ENCODE measurements around the gene ACAP1.
"Not testable (repeated sequence)": the region's sequence is repeated elsewhere in the genome, so short reads cannot be mapped to it uniquely, and the experiment has no call there.

ACAP1 gene

DNA sequence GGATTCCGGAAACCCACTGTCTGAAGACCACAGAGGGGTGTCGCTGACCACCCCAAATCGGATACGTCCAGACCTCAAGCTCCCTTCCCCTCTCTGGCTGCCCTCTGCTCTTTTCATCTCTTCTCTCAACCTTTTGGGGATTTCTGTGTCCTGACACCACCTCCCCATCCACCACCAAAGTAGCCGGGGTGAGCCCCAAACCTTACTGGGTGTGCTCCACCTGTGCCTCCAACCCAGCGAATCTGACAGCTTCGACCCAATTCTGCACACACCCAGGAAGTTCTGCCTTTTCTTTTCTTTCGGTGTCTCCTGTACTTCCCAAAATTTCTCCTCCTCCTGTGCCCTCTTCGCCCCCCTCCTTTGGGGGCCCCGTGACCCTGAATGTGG, 16.2 kb downstream of the ACAP1 start:
- DNase-seq (ENCODE audit: extremely low read depth in 1 of 2, low read depth in 1 of 2): no peak

DNA sequence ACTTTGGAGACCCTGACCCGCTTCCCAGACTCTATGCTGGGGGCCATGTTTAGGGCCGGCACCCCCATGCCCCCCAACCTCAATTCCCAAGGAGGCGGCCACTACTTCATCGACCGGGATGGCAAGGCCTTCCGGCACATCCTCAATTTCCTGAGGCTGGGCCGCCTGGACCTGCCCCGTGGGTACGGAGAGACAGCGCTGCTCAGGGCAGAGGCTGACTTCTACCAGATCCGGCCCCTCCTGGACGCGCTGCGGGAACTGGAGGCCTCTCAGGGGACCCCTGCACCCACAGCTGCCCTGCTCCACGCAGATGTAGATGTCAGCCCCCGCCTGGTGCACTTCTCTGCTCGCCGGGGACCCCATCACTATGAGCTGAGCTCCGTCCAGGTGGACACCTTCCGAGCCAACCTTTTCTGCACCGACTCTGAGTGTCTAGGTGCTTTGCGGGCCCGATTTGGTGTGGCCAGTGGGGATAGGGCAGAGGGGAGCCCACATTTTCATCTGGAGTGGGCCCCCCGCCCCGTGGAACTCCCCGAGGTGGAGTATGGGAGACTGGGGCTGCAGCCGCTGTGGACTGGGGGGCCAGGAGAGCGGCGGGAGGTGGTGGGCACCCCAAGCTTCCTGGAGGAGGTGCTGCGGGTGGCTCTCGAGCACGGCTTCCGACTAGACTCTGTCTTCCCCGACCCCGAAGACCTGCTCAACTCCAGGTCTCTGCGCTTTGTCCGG, 16.7 kb downstream of the ACAP1 start:
- no peak for DNase-seq (ENCODE audit: extremely low read depth in 1 of 2, low read depth in 1 of 2)

DNA sequence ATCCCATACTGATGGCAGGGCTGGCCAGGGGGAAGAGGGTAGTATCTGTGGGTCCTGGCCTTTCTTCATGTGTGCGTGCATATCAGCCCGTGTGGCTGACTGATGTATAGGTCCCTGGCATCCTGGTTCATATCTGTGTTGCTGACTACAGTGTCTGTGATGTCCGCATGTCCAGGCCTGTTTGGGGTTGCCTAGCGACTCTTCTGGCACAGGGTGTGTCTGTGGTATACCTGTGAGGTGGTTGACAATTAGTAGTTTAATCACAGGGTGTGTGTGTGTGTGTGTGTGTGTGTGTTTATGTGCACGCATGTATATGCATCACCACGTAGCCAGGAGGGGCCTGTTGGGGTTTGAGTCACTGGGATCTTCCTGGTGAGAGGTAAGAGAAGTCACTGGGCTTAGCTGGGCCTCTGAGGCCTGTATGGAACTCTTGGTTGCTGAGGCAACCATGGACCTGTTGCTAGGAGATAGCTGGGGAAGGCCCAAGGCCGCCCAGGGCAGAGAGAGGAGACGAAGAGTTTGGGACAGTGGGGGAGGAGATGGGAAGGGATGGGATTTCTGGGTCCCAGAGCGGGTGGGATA, 18.0 kb downstream of the ACAP1 start:
- DNase-seq (ENCODE audit: extremely low read depth in 1 of 2, low read depth in 1 of 2): peak in 1 of 2 donors; percentile 20

DNA sequence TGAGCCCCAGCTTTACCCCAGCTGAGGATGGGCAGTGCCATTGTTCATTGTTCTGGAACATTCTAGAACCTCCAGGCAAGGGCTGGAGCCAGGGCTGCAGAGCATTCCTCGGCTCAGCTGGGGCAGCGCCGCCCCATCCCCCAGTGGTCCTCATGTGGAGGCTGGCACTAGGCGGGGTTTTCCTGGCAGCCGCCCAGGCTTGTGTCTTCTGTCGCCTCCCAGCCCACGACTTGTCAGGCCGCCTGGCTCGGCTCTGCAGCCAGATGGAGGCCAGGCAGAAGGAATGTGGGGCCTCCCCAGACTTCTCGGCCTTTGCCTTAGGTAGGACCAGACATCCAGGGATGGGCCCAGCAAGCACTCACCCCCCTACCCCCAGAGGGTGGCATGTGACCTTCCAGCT, 18.7 kb downstream of the ACAP1 start, which contains the start of gene TMEM95:
TMEM95 (plus strand) TSS at position 104 of the 400 bp plus-strand sequence; CDS start at position 153, 49 bp downstream.
- no peak for DNase-seq (ENCODE audit: extremely low read depth in 1 of 2, low read depth in 1 of 2)

DNA sequence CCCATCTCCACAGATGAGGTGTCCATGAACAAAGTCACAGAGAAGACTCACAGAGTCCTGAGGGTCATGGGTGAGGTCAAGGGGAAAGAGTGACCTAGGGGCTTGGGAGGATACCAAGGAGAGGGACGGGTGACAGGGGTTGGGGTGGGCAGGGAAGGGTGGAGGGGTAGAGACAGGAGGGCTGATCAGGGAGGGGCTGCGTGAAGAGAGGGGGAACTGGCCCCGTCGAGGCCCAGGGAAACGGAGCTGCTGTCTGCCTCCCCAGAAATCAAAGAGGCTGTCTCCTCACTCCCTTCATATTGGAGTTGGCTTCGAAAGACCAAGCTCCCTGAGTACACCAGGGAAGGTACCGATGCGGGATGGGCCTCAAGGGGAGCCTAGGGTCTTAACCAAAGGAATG, 19.2 kb downstream of the ACAP1 start:
- DNase-seq (ENCODE audit: extremely low read depth in 1 of 2, low read depth in 1 of 2): no peak

DNA sequence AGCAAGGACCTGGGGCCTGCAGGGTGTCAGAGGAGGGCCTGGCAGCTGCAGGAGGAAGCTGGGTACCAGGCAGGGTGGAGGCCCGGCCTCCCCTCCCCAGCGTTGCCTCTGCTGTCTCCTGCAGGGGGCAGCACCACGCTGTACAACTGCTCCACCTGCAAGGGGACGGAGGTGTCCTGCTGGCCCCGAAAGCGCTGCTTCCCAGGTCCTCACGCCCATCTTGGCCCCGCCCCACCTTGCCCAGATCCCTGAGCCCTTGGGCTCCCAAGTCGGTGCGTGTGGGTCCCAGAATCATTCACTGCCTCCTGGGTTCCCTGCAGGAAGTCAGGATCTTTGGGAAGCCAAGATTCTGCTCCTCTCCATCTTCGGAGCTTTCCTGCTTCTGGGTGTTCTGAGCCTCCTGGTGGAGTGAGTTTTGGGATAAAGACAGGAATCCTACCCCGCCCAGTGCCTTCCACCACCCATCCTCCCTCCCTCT, 19.8 kb downstream of the ACAP1 start:
- peak; percentile 72 to 75 for DNase-seq (ENCODE audit: extremely low read depth in 1 of 2, low read depth in 1 of 2)

DNA sequence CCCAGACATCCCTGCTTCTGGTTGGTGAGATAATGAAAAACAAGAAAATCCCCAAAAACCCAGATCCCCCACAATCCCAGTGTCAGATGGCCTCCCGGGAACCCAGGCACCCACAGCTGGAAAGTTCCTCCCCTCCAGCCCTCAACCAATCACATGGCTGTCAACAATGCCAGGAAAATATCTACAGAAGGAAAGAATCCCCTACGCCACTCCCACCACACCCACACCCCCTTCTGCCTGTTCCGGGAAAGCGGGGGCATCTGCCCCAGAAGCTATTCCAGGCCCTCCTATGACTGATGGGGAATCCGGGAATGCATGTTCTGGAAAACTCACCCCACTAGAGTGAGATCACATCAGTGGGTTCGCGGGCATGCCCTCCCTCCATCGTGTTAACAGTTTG, 20.4 kb downstream of the ACAP1 start:
- no peak for DNase-seq (ENCODE audit: extremely low read depth in 1 of 2, low read depth in 1 of 2)

DNA sequence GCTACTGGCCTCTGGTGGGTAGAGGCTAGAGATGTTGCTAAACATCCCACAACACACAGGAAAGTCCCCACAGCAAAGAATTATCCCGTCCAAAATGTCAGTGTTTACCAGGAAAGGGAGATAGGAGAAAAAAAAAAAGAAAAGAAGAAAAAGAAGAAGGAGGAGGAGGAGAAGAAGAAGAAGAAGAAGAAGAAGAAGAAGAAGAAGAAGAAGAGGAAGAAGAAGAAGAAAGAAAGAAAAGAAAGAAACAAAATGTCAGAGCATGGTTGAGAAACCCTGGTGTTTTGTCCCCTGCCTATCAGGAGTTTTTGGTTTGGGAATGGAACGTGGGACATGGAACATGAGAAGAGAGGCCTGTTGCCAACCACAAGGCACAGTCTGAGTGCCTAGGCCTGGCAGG, 21.1 kb downstream of the ACAP1 start:
- no peak for DNase-seq (ENCODE audit: extremely low read depth in 1 of 2, low read depth in 1 of 2)

DNA sequence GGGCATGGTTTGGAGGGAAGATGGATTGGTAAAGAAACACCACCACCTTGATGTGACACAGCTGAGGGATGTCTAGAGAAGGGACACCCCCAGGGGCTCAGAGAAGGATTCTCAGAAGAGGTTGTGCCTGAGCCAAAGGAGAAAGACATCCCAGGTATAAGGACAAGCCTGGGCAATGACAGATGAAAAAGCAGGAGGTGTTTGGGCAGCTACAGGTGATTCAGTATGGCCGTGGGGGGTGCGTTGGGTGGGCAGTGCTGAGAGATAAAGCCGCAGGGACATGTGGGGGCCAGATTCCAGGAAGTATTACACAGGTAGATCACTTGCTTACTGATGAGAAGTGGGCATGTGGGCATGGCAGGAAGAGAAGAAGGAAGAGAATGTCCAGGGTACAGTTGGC, 25.6 kb downstream of the ACAP1 start:
- DNase-seq (ENCODE audit: extremely low read depth in 1 of 2, low read depth in 1 of 2): no peak

DNA sequence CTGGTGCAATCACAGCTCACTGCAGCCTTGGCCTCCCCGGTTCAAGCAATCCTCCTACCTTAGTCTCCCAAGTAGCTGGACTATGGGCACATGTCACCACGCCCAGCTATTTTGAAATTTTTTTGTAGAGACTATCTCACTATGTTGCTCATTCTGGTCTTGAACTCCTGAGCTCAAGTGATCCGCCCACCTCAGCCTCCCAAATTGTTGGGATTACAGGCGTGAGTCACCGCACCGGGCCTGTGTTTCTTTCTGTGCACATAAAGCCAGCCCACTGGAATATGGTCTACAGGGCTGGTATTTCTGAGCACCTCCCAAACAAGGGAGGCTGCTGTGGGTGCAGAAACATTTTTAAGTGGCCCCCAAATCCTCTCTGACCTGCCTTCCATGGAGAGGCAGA, 27.0 kb downstream of the ACAP1 start:
- DNase-seq (ENCODE audit: extremely low read depth in 1 of 2, low read depth in 1 of 2): no peak

DNA sequence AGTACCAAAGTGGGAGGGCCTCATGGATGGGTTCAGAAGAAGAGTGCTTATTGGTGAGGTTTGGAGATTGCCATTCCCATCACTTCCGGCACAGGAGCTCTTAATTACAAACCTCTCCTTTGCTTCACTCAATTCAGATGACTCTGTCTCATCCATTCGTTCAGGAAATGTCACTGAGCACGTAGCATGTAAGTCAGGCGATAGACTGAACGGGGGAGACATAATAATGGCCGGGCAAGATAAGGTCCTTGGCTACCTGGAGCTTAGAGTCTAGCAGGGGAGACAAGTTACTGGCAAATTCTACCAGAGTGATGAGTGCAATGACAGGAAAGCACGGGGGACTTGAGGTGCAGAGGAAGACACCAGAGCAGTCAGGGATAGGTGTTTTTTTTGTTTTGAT, 29.6 kb downstream of the ACAP1 start:
- DNase-seq (ENCODE audit: extremely low read depth in 1 of 2, low read depth in 1 of 2): not testable (repeated sequence)

DNA sequence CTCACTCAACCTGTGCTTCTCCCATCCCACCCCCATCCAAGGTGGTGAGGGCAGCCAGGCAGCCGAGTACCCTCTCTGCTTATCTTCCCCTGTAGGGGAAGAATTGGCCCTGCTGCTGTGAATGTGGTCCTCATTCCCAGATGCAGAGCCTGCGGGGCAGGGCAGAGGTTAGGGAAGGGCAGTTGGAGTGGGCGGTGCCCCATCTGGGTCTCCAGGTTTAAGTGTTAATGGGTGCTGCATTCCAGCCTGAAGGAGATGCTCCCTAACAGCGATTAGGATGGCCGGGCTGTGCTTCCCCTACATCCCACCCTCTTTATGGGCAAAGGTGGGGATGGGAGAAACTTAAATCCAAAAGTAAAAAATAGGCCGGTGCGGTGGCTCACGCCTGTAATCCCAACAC, 30.8 kb downstream of the ACAP1 start:
- no peak for DNase-seq (ENCODE audit: extremely low read depth in 1 of 2, low read depth in 1 of 2)

DNA sequence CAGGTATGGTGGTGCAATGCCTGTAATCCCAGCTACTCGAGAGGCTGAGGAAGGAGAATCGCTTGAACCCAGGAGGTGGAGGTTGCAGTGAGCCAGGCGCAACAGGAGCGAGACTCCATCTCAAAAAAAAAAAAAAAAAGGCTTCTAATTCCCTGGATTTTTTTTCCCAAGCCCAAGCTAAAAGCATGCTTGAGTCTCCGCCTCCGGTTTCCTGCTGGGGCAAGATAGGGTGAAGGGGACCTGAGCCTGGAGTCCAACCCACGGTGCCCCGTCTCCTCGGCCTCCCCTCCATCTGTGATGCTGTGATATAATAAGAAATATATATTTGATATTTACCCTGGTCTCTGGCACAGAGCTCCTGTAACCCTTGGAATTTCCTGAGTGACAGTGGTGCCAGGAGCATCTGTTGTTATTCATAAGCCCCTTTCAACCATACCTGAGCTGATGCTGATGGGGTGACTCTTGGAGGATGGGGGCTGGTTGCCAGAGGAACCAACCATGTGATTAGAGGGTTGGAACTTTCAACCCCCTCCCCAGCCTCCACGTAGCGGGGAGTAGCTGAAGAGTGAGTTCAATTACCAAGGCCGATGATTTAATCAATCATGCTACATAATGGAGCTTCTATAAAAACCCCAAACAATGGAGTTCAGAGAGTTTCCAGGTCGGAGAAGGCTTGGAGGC, 31.7 kb downstream of the ACAP1 start:
- no peak for DNase-seq (ENCODE audit: extremely low read depth in 1 of 2, low read depth in 1 of 2)

DNA sequence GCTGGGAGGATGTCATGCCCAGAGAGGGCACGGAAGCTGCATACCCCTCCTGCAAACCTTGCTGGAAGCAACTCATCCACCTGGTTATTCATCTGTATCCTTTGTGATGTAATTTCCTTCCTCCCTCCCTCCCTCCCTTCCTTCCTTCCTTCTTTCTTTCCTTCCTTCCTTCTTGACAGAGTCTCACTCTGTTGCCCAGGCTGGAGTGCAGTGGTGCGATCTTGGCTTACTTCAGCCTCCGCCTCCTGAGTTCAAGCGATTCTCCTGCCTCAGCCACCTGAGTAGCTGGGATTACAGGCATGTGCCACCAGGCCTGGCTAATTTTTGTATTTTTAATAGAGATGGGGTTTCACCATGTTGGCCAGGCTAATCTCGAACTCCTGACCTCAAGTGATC, 32.3 kb downstream of the ACAP1 start:
- DNase-seq (ENCODE audit: extremely low read depth in 1 of 2, low read depth in 1 of 2): not testable (repeated sequence)

DNA sequence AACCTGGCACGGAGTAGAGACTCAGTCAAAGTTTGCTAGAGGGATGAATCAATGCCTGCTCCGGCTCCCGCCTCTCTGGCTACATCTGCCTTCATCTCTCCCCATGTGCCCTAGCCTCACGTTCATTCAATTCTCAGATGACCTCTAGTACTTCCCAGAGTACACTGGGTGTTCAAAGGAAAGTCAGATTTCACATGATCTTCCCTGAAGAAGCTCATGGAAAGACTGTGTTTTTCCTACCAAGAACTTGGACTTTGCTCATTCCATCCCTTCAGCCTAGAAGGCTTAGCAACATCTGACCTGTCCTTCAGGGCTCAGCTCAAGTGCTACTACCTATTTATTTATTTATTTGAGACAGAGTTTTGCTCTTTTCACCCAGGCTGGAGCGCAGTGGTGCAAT, 33.5 kb downstream of the ACAP1 start:
- DNase-seq (ENCODE audit: extremely low read depth in 1 of 2, low read depth in 1 of 2): no peak

DNA sequence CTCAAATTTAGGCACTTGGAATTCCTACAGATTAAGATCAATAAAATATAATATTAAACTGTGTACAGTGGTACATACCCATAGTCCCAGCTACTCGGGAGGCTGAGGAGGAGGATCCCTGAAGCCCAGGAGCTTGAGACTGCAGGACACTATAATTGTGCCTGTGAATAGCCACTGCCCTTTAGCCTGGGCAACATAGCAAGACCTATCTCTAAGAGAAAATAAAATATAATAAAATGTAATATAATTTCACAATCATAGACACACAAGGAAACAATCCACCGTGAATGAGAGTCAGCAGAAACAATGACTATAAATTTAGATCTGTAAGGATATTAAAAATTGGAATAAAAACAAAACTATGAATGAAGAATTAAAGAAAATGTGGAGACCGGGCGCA, 34.5 kb downstream of the ACAP1 start:
- no peak for DNase-seq (ENCODE audit: extremely low read depth in 1 of 2, low read depth in 1 of 2)

DNA sequence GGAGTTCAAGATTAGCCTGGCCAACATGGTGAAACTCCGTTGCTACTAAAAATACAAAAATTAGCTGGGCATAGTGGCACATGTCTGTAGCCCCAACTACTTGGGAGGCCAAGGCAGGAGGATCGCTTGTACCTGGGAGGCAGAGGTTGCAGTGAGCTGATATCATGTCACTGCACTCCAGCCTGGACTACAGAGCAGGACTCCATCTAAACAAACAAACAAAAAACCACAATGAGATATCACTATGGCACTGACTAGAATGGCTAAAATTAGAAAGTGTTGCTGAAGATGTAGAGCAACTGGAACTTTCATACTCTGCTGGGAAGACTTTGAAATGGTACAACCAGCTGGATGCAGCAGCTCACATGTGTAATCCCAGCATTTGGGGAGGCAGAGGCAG, 38.0 kb downstream of the ACAP1 start:
- DNase-seq (ENCODE audit: extremely low read depth in 1 of 2, low read depth in 1 of 2): no peak

DNA sequence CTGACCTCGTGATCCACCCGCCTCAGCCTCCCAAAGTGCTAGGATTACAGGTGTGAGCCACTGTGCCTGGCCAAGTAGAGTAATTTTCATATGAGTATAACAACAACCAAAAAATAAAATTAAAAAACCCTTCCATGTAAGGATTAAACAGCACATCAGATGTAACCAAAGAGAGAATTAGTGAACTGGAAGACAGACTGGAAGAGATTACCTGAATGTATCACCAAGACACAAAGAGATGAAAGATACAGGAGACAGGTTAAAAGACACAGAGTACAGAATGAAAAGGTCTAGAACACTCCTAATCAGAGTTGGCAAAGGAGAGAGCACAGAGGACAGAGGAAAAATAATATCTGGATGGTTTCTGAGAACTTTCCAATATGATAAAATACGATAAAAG, 42.8 kb downstream of the ACAP1 start:
- no peak for DNase-seq (ENCODE audit: extremely low read depth in 1 of 2, low read depth in 1 of 2)

DNA sequence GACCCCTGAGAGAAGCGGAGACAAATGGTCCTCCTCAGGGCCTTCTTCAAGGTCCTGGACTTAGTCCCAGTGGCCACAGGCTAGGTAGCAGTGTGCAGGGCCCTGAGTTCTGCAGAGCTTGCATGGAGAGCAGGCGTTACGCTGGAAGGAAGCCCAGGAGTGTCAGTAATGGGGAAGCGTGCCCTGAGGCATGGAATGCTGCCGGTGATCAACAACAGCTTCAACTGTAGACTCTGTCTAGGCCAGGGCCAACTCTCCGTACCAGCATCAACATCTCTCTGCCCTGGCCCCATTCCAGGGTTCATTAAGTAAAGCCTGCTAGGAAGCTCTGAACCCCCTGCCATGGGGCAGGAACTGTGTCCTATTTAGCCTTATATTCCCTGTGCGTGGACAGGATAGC, 44.0 kb downstream of the ACAP1 start:
- DNase-seq (ENCODE audit: extremely low read depth in 1 of 2, low read depth in 1 of 2): no peak

DNA sequence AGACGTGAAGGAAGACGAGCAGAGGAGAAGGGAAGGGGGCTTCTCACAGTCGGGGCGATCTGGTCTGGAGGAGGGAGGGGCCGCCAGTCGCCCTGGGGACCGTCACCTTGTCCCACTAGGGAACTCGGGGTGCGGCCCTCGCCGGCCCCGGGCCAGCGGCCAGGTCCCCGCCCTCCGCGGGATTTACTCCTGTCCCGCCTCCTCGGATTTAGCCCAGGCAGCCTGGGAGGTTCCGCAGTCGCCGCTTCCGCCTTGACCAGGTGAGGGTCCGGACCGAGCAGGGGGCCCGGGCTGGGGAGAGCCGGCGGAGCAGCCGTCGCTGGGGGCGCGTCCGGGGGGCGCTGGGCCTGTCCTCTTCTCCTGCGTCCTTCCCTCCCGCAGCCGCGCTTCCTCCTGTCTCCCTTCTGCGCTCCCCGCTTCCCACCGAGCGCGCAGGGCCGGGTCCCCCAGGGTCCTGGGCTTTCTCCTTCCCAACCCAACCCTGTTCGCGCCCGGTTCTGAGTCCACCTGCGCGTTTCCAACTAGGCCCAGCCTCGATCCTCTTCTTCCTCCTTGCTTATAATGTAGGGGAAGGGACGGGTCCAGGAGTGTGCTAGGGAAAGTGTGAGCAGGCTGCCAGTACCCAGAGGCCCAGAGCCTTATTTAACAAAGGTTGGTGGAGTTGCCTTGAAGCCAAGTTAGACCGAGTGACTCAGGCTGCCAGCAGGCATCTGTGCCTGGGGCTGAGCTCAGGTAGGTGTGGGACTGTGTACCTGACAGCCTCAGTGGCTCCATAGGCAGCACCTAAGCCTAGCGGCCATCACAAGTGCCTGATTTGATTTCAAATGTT, 44.7 kb downstream of the ACAP1 start, which contains the start of gene TNK1:
TNK1 (plus strand) TSS at position 235 of the 829 bp plus-strand sequence. CDS start 1,838 bp downstream, outside the sequence.
- DNase-seq (ENCODE audit: extremely low read depth in 1 of 2, low read depth in 1 of 2): no peak

DNA sequence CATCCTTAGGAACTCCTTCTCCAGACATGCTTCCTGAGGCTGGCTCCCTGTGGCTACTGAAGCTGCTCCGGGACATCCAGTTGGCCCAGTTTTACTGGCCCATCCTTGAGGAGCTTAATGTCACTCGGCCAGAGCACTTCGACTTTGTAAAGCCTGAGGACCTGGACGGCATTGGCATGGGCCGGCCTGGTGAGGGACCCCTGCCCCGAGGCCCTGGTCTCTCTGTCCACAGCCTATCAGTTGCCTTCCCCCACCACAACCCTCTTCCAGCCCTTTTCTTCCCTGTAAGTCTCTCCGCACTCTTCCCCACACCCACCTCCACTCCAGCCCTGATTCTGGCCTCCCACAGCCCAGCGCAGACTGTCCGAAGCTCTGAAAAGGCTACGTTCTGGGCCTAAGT, 46.6 kb downstream of the ACAP1 start:
- DNase-seq (ENCODE audit: extremely low read depth in 1 of 2, low read depth in 1 of 2): no peak

All from stimulated activated CD8-positive, alpha-beta memory T cell treated with anti-CD3 and anti-CD28 coated beads, Interleukin-7, amount 100 ng/mL, for 48 hours (primary cell).